A673 (cell line): Measurements from ENCODE around the gene AVPR1B. TPM values are rescaled to one million over a fixed set of nuclear protein-coding genes. Genes with fewer than 3 reads are reported as not detected.

Source experiments
- BruUV-seq: library from RNA; stranded (reverse); fragments of 400-500 nt; replicated peaks from 2 replicates; lab custom pipeline; 2021; lab: Mats Ljungman, UMichigan
- CTCF ChIA-PET: fragments of 300-600 bp; sonication (Branson Sonifier 250); formaldehyde crosslinking; loops from one replicate; lab custom pipeline; 2022; ENCODE audit warnings: antibody characterized with exemption; lab: Charles Lee
- POLR2A ChIA-PET: fragments of 300-600 bp; sonication (Branson Sonifier 250); formaldehyde crosslinking; loops from one replicate; lab custom pipeline; 2022; ENCODE audit warnings: antibody characterized with exemption; ENCODE audit not compliant: low non-redundant PET; lab: Charles Lee
- DNase-seq: peaks from one replicate; pipeline ENCODE4 v3.0.0-alpha.2; 2015; ENCODE audit warnings: low spot score
- H3K27ac ChIP-seq: fragments of 200-600 bp; sonication (generic); 2 replicates; pipeline ENCODE4 v1.5.1; 2016; ENCODE audit warnings: mixed run types, low read depth, mild to moderate bottlenecking, mixed read lengths, antibody characterized with exemption, low read length; ENCODE audit not compliant: poor library complexity, severe bottlenecking
- H3K27me3 ChIP-seq: fragments of 200-600 bp; sonication (generic); replicated peaks from 2 replicates; pipeline ENCODE4 v1.6.1; 2017; ENCODE audit warnings: mixed run types, low read depth, mild to moderate bottlenecking, mixed read lengths, antibody characterized with exemption, low read length; ENCODE audit not compliant: insufficient read depth, poor library complexity
- H3K36me3 ChIP-seq: fragments of 200-600 bp; sonication (generic); 2 replicates; pipeline ENCODE4 v1.6.1; 2016; ENCODE audit warnings: mixed run types, mild to moderate bottlenecking, mixed read lengths, antibody characterized with exemption, low read length; ENCODE audit not compliant: insufficient read depth, poor library complexity, severe bottlenecking
- H3K4me1 ChIP-seq: fragments of 200-600 bp; sonication (generic); 2 replicates; pipeline ENCODE4 v1.6.1; 2017; ENCODE audit warnings: mixed run types, mild to moderate bottlenecking, mixed read lengths, antibody characterized with exemption, low read length; ENCODE audit not compliant: insufficient read depth, poor library complexity, severe bottlenecking
- H3K4me3 ChIP-seq: fragments of 200-600 bp; sonication (generic); 2 replicates; pipeline ENCODE4 v1.5.1; 2016; ENCODE audit warnings: low read depth, mixed run types, mild to moderate bottlenecking, mixed read lengths, low read length; ENCODE audit not compliant: poor library complexity, severe bottlenecking
- H3K9me3 ChIP-seq: fragments of 200-600 bp; sonication (generic); 2 replicates; pipeline ENCODE4 v1.6.1; 2016; ENCODE audit warnings: mixed run types, low read depth, mild to moderate bottlenecking, mixed read lengths, antibody characterized with exemption, low read length; ENCODE audit not compliant: poor library complexity, severe bottlenecking
- CTCF ChIP-seq: fragments of 300-800, 200-600 bp; sonication (generic); conservative IDR thresholded peaks from 2 replicates; pipeline ENCODE4 v1.5.1; 2017; ENCODE audit warnings: low read depth, mild to moderate bottlenecking, antibody characterized with exemption, low read length, moderate library complexity, mixed read lengths
- EZH2 ChIP-seq: fragments of 200-600 bp; sonication (generic); IDR thresholded peaks from 2 replicates; pipeline ENCODE4 v1.6.1; 2017; ENCODE audit warnings: borderline replicate concordance, low read depth, mild to moderate bottlenecking, mixed read lengths, antibody characterized with exemption, low read length; ENCODE audit not compliant: poor library complexity, severe bottlenecking
- intact Hi-C: fragments of 100-400 bp; cut with micrococcal nuclease; formaldehyde crosslinking; loops from one replicate; pipeline ENCODE4 v1.10.0; 2022; ENCODE audit not compliant: unreplicated experiment
- total RNA-seq: library from RNA; stranded (reverse); gene quantifications from 2 replicates; pipeline ENCODE4 v1.2.3, GENCODE V29; 2021

AVPR1B gene
- total RNA-seq, 1 experiment from 2014 or later: not detected

GRCh38 chr1:206097381-206097780 is 19.8 kb downstream of the AVPR1B start:
- no peaks in the 10 kb centered on the region for H3K36me3 ChIP-seq
- H3K9me3 ChIP-seq: no peaks in the 10 kb centered on the region
- POLR2A ChIA-PET: no interaction called here
- CTCF ChIA-PET: interaction anchor here (0.6 to 1.4 kb wide), 2 partner anchors 9 to 179 kb away, joined by 3 to 5 read pairs; no protein-coding TSS in a partner anchor
- TF ChIP-seq CTCF: no peak
- no peak for TF ChIP-seq EZH2
- no peaks in the 10 kb centered on the region for H3K27me3 ChIP-seq
- no peak for DNase-seq
- no peak overlapping the region for H3K27ac ChIP-seq
- no peak overlapping the region for H3K4me3 ChIP-seq
- intact Hi-C loops: no loop called here
- H3K4me1 ChIP-seq: peaks cover 21% of the 10 kb centered on the region
- BruUV-seq: no TSS peak

GRCh38 chr1:206094024-206094423 is 23.2 kb downstream of the AVPR1B start:
- no peak for TF ChIP-seq EZH2
- no peak for TF ChIP-seq CTCF
- H3K4me3 ChIP-seq: no peak overlapping the region
- no peaks in the 10 kb centered on the region for H3K9me3 ChIP-seq
- DNase-seq: peak; percentile 78
- peaks cover 21% of the 10 kb centered on the region for H3K4me1 ChIP-seq
- ChIA-PET POLR2A (no interaction called here), CTCF (no interaction called here)
- no TSS peak for BruUV-seq
- H3K36me3 ChIP-seq: no peaks in the 10 kb centered on the region
- H3K27me3 ChIP-seq: no peaks in the 10 kb centered on the region
- no peak overlapping the region for H3K27ac ChIP-seq
- intact Hi-C loops: no loop called here

GRCh38 chr1:206089341-206089740 is 27.8 kb downstream of the AVPR1B start:
- no peaks in the 10 kb centered on the region for H3K36me3 ChIP-seq
- POLR2A ChIA-PET: no interaction called here
- no peaks in the 10 kb centered on the region for H3K27me3 ChIP-seq
- no peak for TF ChIP-seq EZH2
- TF ChIP-seq CTCF: no peak
- peaks cover 10% of the 10 kb centered on the region for H3K4me1 ChIP-seq
- DNase-seq: no peak
- H3K9me3 ChIP-seq: no peaks in the 10 kb centered on the region
- CTCF ChIA-PET: no interaction called here
- H3K27ac ChIP-seq: no peak overlapping the region
- H3K4me3 ChIP-seq: no peak overlapping the region
- intact Hi-C loops: no loop called here
- BruUV-seq: no TSS peak
